SHP77 (cell line): Measurements from ENCODE around the gene DALRD3.
"Not testable (repeated sequence)": the region's sequence is repeated elsewhere in the genome, so short reads cannot be mapped to it uniquely, and the experiment has no call there.

Experiments used
- DNase-seq, 2 experiments: peaks; one replicate each; lab custom pipeline; 2025; lab: John Stamatoyannopoulos, UW

DALRD3 gene

DNA sequence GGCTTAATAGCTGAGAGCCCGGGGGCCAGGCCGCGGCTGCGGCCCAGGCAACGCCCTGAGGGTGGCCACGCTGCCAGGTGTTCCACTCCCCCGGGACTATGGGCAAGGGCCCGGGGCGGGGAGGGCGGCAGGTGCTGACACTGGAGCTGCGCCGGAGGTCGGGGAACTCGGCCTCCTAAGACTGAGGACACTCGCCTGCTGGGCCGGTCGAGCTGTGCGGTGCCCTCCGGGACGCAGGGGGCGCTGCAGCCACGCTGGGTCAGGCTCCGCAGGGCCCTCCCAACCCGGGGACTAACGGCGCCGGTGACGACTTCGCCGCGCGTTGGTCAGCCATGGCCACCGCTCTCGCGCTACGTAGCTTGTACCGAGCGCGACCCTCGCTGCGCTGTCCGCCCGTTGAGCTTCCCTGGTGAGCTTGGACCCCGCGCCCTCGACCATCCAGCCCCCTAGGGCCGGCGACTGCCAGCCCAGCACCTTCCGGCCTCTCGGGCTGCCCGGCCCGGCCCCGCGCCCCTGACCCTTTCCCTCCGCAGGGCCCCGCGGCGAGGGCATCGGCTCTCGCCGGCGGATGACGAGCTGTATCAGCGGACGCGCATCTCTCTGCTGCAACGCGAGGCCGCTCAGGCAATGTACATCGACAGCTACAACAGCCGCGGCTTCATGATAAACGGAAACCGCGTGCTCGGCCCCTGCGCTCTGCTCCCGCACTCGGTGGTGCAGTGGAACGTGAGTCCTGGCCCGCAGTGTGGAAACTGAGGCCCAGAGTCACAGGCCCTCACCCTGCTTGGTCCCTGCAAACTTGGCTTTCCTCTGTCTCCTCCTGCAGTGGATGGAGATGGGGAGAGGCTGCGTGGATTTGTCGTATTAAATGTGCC is 3.7 kb upstream of the DALRD3 start, which contains the start of gene NDUFAF3:
TSS of gene NDUFAF3 (plus strand) at position 309 of the 875 bp plus-strand sequence. CDS start at position 333, 24 bp downstream.
- DNase-seq, result peak; percentile 95 to 96

DNA sequence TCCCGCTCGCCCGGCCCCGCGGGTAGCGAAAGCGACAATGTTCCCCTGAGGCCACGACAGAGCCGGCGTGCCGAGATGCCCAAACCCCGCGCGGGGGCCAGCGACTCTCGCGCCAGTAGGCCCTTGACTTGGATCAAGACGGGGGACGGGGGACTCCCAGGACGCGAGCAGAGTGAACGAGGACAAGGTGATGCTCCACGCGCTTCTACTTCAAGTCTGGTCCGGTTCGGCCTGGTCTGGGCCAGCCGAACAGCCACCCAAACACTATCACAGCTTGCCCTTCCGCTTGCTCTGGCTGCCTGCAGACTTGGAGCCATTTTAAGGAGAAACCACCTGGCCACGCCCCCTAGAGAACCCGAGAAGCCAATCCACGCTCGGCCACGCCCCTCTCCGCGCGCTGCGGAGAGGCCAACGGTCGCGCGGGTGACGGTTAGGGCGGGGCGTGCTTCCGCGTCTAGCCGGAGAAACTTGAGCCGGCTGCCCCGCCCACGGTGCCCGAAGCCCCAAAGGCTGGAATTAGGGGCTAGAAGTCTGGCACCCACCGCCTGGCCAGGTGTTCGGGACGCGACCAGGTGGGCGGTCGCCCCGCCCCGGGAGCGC is 2.9 kb upstream of the DALRD3 start:
- peak; percentile 96 to 98 for DNase-seq

DNA sequence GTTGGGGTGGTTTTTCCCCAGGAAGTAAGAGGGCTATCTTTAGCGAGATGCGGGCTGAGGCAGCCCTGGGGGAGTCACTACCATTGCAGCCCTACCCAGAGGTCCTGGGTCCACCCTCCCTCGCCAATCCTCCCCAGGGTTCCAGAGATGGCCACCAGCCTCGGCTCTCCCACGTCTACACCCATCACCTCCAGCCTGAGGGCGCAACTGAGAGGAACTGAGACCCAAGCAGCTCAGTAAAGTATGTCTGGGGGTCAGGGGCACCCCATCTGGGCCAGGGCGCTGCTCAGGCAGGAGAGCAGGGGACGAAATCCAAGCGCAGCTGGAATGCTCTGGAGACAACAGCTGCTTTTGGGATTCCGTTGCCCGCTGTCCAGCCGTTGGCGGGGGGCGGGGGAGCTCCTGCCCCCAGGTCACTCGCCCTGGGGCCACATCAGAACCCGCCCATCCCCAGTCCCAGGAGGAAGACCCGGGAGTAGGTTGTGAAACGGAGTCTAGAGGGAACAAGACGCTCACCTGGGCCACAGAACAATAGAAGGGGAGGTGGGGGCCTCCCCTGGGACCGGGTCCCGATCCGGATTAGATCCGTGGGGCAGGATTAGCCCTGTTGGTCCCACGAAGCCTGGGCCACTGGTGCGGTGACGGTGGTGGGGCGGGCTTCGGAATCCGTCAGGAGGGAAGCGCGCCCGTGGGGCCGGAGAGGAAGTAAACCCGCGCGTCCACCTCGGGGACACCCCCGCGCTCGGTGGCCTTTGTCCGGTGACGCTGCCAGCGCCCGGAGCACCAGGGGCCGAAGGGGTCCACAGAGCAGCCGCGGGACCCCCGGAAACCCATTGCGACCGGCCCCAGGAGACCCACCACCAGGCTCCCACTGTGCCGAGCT is 2.2 kb upstream of the DALRD3 start:
- DNase-seq, result no peak

DNA sequence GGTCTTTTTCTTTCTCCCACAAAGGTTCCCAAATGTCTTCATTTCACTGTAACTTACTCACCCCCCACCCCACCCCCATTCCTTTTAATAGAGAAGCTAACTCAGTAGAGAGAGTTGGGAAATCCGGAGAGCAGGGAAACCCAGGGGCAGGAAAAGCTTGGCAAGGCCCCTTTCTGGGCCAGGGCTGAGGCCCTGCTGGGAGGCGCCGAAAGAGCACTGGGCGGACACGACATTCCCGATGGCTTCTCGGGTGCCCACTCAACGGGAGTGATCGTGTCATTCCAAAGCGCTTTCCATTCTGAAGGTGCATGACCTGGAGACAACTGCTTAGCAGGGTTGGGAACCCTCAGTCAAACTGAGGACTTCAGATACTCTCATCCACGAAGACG is 1.6 kb upstream of the DALRD3 start:
- no peak for DNase-seq

DNA sequence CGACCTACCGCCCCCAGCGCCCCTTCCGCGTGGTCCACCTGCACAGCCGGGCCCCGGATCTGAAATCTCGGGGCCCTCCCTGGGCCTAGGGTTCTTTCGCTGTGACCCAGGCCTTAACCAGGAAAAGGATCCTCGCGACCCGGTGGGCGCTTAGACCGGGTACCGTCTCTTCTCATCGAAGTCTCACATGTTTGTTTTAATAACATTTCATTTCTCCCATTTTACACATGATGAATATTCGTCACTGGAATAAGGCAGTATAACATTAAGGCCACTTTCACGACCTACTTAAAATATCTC is 277 bp upstream of the DALRD3 start:
- DNase-seq, result no peak

DNA sequence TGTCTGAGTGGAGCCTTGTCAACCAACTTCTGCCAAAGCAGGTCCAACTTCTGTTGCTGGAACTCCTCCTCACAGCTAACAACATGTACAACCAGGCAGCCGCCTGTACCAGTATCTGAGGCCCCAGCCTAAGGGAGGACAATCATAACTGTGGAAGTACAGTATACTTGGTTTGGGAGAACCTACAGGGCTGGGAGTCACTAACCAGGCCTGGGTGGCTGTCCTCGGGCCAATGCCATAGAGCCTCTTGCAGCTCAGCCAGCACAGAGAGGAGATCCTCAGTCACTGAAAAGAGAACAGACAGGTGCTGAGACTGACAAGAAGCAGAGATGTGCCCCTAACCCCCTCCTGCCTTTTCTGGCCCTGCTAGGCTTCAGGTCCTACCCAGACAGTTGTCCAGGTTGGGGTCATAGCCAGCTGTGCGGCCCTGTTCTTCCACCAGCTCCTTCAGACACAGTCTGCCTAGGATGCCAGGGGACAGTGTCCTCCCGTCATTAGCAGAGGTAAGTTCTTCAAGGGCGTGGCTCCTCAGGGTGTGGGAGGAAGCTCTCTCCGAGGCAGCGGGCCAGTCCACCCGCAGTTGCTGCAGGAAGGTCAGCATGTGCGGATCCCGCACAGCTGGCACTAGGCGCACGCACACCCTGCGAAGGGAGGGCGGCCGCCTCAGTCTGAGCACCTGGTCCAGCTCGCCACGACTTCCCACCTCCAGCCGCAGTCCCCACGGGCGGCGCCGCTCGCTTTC is 980 bp downstream of the DALRD3 start:
- DNase-seq, result no peak

DNA sequence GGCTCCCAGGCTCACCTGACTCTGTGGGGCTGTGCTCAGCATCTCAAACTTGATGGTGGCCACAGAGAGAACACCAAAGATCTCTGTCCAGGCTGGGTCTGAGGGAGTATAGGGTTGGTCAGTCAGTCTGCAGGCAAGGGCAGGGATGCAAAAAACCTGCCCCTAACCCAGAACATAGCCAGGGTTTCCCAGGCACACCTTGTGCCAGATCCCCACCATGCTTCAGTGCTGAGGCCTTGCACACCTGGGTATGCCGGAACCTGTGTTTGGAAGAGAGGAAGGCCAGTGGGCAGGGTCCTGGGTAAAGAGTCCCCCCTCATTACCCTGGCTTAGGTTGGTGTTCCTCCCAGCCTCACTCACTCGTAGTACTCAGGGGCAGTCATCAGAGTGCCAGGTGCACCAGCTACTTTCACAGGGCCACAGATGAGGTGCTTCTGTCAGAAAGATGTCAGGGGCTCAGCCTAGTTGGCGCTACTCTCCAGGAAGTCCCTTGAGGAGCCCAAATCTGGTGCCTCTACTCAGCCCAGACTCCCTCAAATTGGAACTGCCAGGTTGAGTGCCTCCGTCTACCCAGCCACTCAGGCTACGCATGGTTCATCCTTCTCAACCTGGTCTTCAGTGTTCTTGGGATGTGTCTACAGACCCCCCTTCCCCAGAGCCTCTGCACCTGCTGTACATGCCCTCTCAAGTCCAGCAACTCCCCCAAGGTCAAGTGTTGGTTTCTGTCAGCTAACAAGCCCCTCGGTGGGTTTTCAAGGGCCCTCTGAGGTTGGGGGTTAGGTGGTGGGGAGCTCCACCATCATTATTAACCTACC is 1.8 kb downstream of the DALRD3 start:
- no peak for DNase-seq

DNA sequence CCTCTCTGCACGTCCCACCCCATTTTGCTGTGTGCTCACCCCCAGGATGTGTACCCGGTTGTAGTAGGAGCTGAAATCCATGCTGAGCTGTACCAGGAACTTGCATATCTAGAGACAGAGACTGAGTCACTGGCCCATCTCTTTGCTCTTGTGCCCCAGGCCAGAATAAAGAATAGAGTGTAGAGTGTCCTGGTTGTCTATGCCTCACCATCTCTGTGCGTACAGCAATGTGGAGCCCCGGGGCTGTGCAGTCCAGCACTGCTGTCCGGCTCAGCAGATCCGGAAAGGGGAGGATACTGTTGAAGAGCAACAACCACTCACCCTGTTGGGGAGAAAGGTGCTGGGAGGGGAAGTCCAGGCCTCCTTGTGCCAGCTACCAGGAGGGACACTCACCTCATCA is 2.6 kb downstream of the DALRD3 start:
- no peak for DNase-seq

DNA sequence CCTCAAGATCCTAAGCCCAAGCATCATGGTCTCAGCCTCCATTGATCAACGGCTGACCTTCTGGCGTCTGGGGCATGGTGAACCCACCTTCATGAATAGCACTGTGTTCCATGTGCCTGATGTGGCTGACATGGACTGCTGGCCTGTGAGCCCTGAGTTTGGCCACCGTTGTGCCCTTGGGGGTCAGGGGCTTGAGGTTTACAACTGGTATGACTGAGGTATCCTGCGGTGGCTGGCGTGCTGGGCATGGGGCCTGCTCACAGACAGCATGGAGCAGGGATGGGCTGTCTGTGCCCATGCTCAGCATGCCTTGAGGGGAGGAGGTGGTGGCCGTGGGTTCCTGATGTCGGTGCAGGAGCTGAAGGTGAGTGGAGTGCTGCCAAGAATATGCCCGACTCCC is 3.3 kb downstream of the DALRD3 start:
- no peak for DNase-seq

DNA sequence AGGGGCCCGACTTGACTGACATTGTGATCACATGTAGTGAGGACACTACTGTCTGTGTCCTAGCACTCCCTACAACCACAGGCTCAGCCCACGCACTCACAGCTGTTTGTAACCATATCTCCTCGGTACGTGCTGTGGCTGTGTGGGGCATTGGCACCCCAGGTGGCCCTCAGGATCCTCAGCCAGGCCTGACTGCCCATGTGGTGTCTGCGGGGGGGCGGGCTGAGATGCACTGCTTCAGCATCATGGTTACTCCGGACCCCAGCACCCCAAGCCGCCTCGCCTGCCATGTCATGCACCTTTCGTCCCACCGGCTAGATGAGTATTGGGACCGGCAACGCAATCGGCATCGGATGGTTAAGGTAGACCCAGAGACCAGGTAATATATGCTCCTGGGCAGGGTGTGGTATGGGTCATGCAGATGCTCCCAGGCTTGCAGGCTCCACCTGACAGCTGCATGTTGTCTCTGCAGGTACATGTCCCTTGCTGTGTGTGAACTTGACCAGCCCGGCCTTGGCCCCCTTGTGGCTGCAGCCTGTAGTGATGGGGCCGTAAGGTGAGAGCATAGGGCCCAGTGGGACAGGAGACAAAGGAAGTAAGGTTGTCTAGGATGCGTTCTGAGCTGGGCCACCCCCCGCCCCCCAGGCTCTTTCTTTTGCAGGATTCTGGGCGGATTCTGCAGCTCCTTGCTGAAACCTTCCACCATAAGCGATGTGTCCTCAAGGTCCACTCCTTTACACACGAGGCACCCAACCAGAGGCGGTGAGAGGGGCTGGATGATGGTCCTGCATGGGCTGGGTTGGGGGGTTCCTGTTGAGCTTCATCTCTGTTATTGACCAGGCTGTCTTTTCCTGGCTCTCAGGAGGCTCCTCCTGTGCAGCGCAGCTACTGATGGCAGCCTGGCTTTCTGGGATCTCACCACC is 4.4 kb downstream of the DALRD3 start:
- DNase-seq, result peak; percentile 47 to 53

DNA sequence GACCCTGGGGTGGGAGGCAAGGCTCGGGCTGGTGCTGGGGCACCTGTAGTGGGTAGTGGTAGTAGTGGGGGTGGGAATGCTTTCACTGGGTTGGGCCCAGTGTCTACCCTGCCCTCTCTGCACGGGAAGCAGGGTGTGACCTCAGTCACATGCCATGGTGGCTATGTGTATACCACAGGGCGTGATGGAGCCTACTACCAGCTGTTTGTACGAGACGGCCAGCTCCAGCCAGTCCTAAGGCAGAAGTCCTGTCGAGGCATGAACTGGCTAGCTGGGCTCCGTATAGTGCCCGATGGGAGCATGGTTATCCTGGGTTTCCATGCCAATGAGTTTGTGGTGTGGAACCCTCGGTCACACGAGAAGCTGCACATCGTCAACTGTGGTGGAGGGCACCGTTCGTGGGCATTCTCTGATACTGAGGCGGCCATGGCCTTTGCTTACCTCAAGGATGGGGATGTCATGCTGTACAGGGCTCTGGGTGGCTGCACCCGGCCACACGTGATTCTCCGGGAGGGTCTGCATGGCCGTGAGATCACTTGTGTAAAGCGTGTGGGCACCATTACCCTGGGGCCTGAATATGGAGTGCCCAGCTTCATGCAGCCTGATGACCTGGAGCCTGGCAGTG is 5.2 kb downstream of the DALRD3 start:
- DNase-seq, result no peak

DNA sequence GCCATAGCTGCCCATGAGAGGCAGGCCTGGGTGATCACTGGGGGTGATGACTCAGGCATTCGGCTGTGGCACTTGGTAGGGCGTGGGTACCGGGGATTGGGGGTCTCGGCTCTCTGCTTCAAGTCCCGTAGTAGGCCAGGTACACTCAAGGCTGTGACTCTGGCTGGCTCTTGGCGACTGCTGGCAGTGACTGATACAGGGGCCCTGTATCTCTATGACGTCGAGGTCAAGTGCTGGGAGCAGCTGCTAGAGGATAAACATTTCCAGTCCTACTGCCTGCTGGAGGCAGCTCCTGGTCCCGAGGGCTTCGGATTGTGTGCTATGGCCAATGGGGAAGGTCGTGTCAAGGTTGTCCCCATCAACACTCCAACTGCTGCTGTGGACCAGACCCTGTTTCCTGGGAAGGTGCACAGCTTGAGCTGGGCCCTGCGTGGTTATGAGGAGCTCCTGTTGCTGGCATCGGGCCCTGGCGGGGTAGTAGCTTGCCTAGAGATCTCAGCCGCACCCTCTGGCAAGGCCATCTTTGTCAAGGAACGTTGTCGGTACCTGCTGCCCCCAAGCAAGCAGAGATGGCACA is 5.9 kb downstream of the DALRD3 start:
- peak in 1 of 2 experiments; percentile 53 for DNase-seq

DNA sequence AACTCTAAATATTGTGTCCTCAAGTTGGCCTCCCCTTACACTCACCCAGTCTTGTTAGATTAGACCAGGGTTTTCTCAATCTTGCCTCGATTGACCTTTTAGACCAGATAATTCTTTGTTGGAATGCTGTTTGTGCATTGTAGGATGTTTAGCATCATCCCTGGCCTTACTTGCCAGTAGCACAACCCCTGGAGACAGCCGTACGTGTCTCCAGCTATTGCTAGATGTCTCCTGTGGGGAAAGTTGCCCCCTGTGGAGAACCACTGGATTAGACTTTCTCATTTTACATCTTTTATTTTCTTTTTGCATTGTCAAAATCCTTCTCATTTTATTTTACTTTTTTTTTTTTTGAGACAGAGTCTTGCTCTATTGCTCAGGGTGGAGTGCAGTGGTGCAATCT is 9.0 kb downstream of the DALRD3 start:
- no peak for DNase-seq

DNA sequence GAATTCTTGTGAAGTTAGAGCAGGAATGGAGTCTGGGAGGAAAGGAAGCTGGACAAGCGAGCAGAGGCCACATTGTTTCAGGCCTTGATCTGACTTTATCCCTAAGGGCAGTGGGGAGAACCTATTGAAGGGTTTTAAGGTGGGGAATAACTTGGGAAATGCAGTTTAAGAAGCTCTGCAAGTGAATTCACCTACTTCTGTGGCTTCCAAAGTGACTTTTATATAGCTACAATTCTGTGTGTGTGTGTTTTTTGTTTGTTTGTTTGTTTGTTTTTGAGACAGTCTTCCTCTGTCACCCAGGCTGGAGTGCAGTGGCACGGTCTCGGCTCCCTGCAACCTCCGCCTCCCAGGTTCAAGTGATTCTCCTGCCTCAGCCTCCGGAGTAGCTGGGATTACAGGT is 9.8 kb downstream of the DALRD3 start:
- not testable (repeated sequence) for DNase-seq

DNA sequence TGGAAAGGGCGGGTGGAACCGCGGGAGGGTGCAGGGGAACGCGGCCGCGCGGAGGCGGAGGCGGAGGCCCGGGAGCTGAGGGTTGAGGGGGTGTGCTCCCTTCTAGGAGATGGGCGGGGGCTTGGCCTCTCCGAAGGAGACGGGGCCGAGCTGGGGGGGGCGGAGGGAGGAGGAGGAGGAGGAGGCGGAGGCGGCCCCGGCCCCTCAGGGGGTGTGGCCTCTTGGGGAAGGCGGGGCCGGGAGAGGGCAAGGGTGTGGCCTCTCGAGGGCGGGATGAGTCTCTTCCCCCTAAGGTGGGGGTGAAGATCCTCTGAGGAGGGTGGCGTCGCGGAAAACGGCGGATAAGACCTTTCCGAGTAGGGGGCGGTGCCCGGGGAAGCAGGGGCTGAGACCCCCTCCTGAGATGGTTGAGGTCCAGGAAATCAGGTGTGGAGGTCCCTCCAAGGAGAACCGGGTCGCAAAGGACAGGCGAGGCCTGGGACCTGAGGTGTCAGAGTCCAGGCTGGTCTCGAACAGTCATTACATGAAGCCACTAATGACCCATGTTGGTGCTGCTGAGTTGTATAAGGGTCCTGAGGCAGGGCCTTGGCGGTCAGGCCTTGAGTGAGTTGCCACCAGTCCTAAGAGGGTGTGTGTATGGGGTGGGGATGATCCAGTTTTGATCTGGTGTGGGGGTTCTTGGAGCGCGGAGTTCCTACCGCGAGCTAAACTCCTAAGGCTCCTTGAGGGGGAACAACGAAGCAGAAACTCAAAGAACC is 10.4 kb downstream of the DALRD3 start:
- peak; percentile 61 to 73 for DNase-seq

DNA sequence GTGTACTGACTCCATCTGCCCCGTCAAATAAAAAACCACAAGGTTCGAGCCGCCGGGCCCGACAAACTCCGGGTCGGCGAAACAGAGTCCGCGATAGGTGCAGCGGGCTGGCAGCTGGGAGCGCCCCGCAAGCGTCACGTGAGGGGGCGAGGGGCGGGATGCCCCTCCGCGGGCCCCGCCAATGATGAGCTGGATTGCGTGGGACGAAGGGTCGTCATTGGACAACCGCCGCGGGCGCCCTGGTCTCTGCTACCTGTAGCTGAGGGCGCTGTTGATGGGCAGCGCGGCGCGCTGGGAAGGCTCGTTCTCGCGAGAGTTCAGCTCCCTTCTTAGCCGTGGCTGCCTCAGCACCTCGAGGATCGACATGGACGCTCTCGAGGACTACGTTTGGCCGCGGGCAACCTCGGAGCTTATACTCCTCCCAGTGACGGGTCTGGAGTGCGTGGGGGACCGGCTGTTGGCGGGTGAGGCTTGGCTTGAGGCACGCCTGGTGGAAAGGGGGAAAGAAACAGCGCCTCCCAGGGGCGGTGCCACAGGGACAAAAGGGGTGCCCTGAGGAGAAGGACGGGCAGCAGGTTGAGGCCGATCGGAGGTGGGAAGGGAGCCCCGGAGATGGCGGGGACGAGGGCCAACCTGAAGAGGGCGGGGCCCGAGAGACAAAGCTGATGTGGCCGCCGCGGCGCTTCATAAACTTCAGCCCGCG is 11.2 kb downstream of the DALRD3 start, which contains the start of gene WDR6:
TSS of gene WDR6 (plus strand) at position 324 of the 703 bp plus-strand sequence. CDS start at position 365, 41 bp downstream.
- peak; percentile 96 to 97 for DNase-seq

DNA sequence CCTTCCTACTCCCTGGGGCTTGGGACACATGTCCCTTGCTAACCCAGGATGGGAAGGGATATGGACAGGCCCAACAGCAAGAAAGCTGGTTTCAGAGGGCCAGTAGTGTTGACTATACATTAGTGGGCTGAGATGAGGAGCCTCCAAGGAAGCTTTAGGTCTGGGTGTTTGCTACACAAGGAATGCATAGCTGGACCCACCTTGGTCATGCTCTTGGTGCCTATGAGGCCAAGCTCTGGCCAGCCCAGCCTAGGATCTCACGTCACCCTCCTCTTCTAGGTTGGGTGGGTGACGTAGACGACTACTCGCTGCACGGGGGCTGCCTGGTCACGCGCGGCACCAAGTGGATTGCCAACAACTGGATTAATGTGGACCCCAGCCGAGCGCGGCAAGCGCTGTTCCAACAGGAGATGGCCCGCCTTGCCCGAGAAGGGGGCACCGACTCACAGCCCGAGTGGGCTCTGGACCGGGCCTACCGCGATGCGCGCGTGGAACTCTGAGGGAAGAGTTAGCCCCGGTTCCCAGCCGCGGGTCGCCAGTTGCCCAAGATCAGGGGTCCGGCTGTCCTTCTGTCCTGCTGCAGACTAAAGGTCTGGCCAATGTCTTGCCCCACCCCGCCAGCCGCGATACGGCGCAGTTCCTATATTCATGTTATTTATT is 11.8 kb downstream of the DALRD3 start:
- peak in 1 of 2 experiments; percentile 21 for DNase-seq
